Panc1 (cell line): ENCODE data around the gene DAZAP1.

Experiments
- SIN3A ChIP-seq: IDR thresholded peaks from 2 replicates; pipeline ENCODE4 v1.6.1; 2012; ENCODE audit warnings: low read depth, mild to moderate bottlenecking, low read length, moderate library complexity, borderline replicate concordance; ENCODE audit not compliant: insufficient read depth
- TCF7L2 ChIP-seq: IDR thresholded peaks from 2 replicates; pipeline ENCODE4 v1.6.1; 2011; ENCODE audit warnings: mild to moderate bottlenecking, low read depth, low read length, inconsistent platforms
- TF ChIP-seq, protein P1 (sequence below): fragments of 450-650 bp; IDR thresholded peaks from 2 replicates; pipeline ENCODE4 v1.5.1; 2017; ENCODE audit warnings: mild to moderate bottlenecking
- TF ChIP-seq, protein P2 (sequence below), 2 experiments: IDR thresholded peaks; 2 replicates each; pipeline ENCODE4 v1.6.1; 2011 to 2012; ENCODE audit warnings: low read depth in 2 of 2, control low read depth in 1 of 2, low read length in 1 of 2, mild to moderate bottlenecking in 1 of 2, moderate library complexity in 1 of 2; ENCODE audit not compliant: insufficient read depth in 1 of 2

DNA sequence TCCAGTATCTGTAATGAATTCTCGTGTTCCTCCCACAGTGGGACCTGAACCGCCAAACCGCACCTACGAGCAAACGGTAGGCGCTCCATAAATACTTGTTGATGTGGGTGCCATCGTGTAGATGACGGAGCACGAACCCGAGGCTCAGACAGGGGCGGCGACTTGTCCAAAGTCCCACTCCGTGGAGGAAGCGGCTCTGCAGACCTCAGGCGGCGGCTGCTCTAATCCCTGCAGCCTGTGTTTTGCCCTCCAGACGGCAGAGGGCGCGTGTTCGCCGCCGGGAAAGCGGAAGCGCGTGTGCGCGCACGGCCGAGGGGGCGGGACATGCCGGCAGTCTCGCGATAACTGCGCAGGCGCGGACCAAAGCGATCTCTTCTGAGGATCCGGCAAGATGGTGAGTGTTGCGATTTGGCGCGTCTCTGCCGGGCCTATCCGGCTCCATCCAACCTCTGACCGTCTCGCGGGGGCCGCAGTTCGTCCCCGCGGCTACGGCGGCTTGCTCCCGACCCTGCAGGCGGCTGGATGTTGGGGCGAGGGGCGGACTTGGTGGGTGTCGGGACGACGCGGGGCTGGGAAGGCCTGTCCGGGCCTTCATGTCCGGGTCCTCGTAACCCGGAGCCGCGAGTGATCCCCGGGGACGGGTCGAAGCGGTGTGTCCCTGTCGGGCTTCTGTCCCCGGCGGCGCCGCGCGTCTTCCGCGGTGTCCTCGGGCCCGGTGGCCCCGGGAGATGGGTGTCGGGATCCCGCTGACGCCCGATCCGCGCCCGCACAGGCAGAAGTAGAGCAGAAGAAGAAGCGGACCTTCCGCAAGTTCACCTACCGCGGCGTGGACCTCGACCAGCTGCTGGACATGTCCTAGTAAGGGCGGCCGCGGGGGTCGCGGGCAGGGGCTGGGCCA, 30.9 kb downstream of the DAZAP1 start, which contains the start of gene RPS15:
- peak; percentile 77; the same call in 1 of the 2 replicates for TF ChIP-seq SIN3A
- TF ChIP-seq, protein P1, sequence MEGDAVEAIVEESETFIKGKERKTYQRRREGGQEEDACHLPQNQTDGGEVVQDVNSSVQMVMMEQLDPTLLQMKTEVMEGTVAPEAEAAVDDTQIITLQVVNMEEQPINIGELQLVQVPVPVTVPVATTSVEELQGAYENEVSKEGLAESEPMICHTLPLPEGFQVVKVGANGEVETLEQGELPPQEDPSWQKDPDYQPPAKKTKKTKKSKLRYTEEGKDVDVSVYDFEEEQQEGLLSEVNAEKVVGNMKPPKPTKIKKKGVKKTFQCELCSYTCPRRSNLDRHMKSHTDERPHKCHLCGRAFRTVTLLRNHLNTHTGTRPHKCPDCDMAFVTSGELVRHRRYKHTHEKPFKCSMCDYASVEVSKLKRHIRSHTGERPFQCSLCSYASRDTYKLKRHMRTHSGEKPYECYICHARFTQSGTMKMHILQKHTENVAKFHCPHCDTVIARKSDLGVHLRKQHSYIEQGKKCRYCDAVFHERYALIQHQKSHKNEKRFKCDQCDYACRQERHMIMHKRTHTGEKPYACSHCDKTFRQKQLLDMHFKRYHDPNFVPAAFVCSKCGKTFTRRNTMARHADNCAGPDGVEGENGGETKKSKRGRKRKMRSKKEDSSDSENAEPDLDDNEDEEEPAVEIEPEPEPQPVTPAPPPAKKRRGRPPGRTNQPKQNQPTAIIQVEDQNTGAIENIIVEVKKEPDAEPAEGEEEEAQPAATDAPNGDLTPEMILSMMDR = peak; percentile 94
- peak; percentile 77 for TF ChIP-seq TCF7L2
- TF ChIP-seq, protein P2, sequence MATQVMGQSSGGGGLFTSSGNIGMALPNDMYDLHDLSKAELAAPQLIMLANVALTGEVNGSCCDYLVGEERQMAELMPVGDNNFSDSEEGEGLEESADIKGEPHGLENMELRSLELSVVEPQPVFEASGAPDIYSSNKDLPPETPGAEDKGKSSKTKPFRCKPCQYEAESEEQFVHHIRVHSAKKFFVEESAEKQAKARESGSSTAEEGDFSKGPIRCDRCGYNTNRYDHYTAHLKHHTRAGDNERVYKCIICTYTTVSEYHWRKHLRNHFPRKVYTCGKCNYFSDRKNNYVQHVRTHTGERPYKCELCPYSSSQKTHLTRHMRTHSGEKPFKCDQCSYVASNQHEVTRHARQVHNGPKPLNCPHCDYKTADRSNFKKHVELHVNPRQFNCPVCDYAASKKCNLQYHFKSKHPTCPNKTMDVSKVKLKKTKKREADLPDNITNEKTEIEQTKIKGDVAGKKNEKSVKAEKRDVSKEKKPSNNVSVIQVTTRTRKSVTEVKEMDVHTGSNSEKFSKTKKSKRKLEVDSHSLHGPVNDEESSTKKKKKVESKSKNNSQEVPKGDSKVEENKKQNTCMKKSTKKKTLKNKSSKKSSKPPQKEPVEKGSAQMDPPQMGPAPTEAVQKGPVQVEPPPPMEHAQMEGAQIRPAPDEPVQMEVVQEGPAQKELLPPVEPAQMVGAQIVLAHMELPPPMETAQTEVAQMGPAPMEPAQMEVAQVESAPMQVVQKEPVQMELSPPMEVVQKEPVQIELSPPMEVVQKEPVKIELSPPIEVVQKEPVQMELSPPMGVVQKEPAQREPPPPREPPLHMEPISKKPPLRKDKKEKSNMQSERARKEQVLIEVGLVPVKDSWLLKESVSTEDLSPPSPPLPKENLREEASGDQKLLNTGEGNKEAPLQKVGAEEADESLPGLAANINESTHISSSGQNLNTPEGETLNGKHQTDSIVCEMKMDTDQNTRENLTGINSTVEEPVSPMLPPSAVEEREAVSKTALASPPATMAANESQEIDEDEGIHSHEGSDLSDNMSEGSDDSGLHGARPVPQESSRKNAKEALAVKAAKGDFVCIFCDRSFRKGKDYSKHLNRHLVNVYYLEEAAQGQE (IDR thresholded peaks at IDR 0.05; ENCODE audit: insufficient read depth in 1 of 2, low read depth in 2 of 2, low read length in 1 of 2) = peak in 1 of 2 experiments; percentile 25; a peak in 1 of 4 replicates
